ENCODE measurements around the gene DCDC2C. TPM values are rescaled to one million over a fixed set of nuclear protein-coding genes. Genes with fewer than 3 reads are reported as not detected.

The DCDC2C gene
- polyA plus RNA-seq, 1 of the 3 experiments (the other 2 are of a cell fraction) = not detected

DNA sequence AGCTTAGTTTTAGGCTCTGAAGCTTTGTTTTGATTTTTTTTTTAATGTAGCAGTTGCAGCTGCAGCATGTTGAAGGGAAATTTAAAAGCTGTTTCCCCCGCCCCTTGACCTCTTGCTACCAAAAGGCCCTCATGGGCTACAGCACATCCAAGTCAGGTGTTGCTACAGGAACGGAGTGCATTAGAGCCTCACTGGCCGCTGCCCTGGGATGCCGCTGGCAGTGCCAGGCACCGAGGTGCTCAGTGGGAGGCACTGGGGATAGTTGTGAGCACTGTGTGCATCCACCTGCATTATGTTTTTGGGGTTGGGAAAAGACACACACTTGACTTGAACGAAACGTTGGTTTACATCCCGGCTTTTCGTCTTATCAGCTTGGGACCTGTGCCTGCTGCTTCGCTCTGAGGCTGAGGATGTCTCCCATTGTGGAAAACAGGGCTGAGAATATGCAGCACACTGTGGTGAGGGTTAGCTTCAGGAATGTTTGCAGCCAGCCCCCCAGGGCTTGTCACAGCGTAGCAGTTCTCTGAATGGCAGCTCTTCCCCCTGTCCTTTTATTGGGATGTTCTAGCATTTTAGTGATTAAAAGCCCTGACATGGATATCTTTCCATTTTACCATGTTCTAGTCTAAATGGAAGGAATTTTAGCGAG is 24.1 kb downstream of the DCDC2C start:
- H3K79me2 ChIP-seq (ENCODE audit: insufficient read depth) = no peaks in the 10 kb centered on the region
- no peak overlapping the region for H3K9ac ChIP-seq
- H3K4me3 ChIP-seq (ENCODE audit: low read depth in 2 of 2, low read length in 1 of 2) = no peak overlapping the region
- CTCF ChIA-PET = interaction anchor here (0.6 to 6.2 kb wide), 44 partner anchors 9 to 1855 kb away, joined by 3 to 218 read pairs (median 5); no protein-coding TSS in a partner anchor
- TF ChIP-seq, protein P1, sequence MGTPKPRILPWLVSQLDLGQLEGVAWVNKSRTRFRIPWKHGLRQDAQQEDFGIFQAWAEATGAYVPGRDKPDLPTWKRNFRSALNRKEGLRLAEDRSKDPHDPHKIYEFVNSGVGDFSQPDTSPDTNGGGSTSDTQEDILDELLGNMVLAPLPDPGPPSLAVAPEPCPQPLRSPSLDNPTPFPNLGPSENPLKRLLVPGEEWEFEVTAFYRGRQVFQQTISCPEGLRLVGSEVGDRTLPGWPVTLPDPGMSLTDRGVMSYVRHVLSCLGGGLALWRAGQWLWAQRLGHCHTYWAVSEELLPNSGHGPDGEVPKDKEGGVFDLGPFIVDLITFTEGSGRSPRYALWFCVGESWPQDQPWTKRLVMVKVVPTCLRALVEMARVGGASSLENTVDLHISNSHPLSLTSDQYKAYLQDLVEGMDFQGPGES (IDR thresholded peaks at IDR 0.05; ENCODE audit: low read depth, low read length) = no peak
- TF ChIP-seq EP300 (IDR thresholded peaks at IDR 0.05; ENCODE audit: borderline replicate concordance in 1 of 2, low read depth in 1 of 2, low read length in 1 of 2) = no peak
- TF ChIP-seq RFX5 (IDR thresholded peaks at IDR 0.05; ENCODE audit: low read length) = no peak
- TF ChIP-seq RAD21 (IDR thresholded peaks at IDR 0.05; ENCODE audit: low read length) = no peak
- TF ChIP-seq TEAD4 (IDR thresholded peaks at IDR 0.05; ENCODE audit: borderline replicate concordance, insufficient read depth) = no peak
- TF ChIP-seq, protein P2, sequence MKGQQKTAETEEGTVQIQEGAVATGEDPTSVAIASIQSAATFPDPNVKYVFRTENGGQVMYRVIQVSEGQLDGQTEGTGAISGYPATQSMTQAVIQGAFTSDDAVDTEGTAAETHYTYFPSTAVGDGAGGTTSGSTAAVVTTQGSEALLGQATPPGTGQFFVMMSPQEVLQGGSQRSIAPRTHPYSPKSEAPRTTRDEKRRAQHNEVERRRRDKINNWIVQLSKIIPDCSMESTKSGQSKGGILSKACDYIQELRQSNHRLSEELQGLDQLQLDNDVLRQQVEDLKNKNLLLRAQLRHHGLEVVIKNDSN (IDR thresholded peaks at IDR 0.05; ENCODE audit: borderline replicate concordance, low read depth) = no peak
- no peak for TF ChIP-seq RXRA (IDR thresholded peaks at IDR 0.05; ENCODE audit: borderline replicate concordance, low read depth)
- no peak for TF ChIP-seq TAF1 (IDR thresholded peaks at IDR 0.05; ENCODE audit: borderline replicate concordance, low read depth, low read length)
- no peak for TF ChIP-seq GABPA (IDR thresholded peaks at IDR 0.05; ENCODE audit: low read depth)
- TF ChIP-seq, protein P3, sequence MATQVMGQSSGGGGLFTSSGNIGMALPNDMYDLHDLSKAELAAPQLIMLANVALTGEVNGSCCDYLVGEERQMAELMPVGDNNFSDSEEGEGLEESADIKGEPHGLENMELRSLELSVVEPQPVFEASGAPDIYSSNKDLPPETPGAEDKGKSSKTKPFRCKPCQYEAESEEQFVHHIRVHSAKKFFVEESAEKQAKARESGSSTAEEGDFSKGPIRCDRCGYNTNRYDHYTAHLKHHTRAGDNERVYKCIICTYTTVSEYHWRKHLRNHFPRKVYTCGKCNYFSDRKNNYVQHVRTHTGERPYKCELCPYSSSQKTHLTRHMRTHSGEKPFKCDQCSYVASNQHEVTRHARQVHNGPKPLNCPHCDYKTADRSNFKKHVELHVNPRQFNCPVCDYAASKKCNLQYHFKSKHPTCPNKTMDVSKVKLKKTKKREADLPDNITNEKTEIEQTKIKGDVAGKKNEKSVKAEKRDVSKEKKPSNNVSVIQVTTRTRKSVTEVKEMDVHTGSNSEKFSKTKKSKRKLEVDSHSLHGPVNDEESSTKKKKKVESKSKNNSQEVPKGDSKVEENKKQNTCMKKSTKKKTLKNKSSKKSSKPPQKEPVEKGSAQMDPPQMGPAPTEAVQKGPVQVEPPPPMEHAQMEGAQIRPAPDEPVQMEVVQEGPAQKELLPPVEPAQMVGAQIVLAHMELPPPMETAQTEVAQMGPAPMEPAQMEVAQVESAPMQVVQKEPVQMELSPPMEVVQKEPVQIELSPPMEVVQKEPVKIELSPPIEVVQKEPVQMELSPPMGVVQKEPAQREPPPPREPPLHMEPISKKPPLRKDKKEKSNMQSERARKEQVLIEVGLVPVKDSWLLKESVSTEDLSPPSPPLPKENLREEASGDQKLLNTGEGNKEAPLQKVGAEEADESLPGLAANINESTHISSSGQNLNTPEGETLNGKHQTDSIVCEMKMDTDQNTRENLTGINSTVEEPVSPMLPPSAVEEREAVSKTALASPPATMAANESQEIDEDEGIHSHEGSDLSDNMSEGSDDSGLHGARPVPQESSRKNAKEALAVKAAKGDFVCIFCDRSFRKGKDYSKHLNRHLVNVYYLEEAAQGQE (IDR thresholded peaks at IDR 0.05; ENCODE audit: low read depth, low read length) = no peak
- TF ChIP-seq YY1 (IDR thresholded peaks at IDR 0.05; ENCODE audit: low read depth) = no peak
- no peak for TF ChIP-seq EZH2phosphoT487 (IDR thresholded peaks at IDR 0.05; ENCODE audit: borderline replicate concordance, low read depth)
- no peaks in the 10 kb centered on the region for H3K27me3 ChIP-seq (ENCODE audit: insufficient read depth)
- H3K9me2 ChIP-seq = no peaks in the 10 kb centered on the region
- H4K20me1 ChIP-seq (ENCODE audit: insufficient read depth) = no peaks in the 10 kb centered on the region
- no peaks in the 10 kb centered on the region for H3F3A ChIP-seq (replicated peaks; ENCODE audit: insufficient read depth)
- no peak for DNase-seq
- H3K27ac ChIP-seq (ENCODE audit: low read depth in 2 of 2, low read length in 1 of 2) = no peak overlapping the region
- H3K36me3 ChIP-seq (replicated peaks in 1 of 2; ENCODE audit: control insufficient read depth in 1 of 2, insufficient read depth in 2 of 2, low read length in 1 of 2) = no peaks in the 10 kb centered on the region
- H2AFZ ChIP-seq (ENCODE audit: low read depth) = no peak overlapping the region
- no peaks in the 10 kb centered on the region for H3K9me3 ChIP-seq
- no peak overlapping the region for H3K4me2 ChIP-seq
- POLR2A ChIA-PET = no interaction called here
- H3K4me1 ChIP-seq (ENCODE audit: control insufficient read depth in 1 of 2, insufficient read depth in 2 of 2, low read depth in 1 of 2, low read length in 1 of 2) = peaks cover 0 to 6% of the 10 kb centered on the region in 2 experiments; a peak in 1 of 4 replicates
- WGBS (ENCODE audit: low lambda C conversion rate) = 33% methylated on average over 12 of the region's 12 CpGs
